GM18505 (cell line): ENCODE measurements around the gene OR2V1.
"Not testable (repeated sequence)": the region's sequence is repeated elsewhere in the genome, so short reads cannot be mapped to it uniquely, and the experiment has no call there.

Experiments
- ATAC-seq: cut with Tn5 transposase; IDR thresholded peaks from one replicate; pipeline ENCODE4 v1.9.1; 2021; ENCODE audit not compliant: unreplicated experiment
- POLR2A ChIP-seq: IDR thresholded peaks from 4 replicates; pipeline ENCODE4 v1.6.1; 2011; ENCODE audit warnings: borderline replicate concordance; ENCODE audit not compliant: insufficient read depth, insufficient read length; ENCODE audit errors: extremely low read depth

OR2V1 gene

DNA sequence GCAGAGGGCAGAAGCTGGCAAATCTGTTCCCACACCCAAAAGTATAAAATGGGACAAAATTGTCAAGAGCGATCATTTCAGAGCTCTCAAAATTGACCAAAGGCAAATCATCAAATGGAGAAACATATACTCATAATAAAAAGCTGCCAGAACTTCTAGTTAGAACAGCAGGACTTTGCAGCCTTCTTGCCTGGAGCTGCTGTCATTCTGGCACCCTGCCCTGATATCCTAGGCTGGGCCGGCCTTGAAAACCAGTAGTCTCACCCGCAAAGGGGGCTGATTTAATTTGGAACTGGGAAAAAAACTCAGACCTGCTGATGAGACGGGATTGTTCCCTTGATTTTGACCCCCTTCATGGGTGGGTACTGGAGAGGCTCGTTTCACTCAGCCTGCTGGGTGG is 18.5 kb downstream of the OR2V1 start:
- no peak for ATAC-seq
- TF ChIP-seq POLR2A: no peak

DNA sequence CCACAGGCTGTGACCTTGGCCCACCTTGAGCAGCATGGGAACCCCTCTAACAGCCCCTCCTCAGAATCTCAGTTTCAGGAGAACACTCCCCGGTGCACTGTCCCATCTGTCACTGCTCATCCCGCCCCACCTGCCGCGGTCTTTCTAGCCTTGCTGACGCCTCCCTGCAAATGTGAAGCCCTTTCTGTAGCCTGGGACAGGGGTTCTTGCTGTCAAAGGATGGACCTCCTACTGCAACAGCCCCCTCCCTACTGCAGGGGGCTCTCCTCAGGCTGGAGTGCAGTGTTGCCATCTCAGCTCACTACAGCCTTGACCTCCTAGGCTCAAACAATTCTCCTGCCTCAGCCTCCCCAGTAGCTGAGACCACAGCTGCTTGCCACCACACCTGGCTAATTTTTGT is 20.0 kb downstream of the OR2V1 start:
- no peak for ATAC-seq
- TF ChIP-seq POLR2A: no peak

DNA sequence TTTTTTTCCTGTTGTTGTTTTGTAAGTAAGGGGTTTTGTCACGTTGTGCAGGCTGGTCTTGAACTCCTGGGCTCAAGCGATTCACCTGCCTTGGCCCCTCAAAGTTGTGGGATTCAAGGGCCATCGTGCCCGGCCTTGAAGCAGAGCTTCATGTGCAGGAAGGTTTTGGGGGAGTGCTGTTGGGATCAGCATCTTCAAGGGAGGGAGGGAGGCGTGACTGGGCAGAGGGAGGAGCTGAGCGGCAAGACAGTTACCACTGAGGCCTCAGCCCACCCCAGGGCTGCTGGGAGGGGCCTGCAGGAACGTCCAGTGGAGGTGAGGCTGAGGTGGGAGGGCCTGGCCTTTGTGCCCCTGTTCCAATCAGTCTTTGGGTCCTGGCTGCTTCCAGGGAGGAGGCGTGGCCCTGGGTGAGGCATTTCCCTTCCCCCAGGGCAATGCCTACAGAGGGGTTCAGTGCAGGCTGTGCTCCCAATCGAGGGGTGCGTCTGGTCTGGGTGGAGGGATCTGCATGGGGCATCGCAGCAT is 21.4 kb downstream of the OR2V1 start:
- ATAC-seq: no peak
- TF ChIP-seq POLR2A: no peak

DNA sequence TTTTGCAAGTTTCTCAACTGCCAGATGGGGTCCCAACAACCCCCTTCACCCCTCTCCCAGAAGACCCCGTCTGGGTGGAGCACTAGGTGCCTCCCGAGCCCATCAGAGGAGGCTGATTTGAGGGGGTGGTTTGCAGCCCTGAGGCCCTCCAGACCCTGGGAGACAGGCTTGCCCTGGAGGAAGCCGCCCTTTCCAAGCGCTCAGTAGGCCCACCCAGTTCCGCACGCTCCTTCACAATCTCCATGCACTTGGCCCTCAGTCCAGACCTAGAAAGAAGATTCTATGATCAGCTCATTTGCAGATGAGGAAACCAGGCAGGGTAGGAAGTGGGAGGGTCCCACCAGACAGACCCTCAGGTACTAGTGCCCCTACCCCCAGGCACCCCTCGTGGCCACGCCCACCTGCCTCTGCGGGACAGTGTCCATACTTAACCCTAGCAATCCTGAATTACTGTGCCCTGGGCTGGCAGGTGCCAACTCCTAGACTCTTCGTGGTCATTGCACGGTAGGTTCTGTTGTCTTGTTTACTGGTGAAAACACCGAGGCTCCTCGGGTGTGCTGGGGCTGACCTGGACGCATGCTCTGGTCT is 22.3 kb downstream of the OR2V1 start:
- TF ChIP-seq POLR2A: no peak
- ATAC-seq: no peak

DNA sequence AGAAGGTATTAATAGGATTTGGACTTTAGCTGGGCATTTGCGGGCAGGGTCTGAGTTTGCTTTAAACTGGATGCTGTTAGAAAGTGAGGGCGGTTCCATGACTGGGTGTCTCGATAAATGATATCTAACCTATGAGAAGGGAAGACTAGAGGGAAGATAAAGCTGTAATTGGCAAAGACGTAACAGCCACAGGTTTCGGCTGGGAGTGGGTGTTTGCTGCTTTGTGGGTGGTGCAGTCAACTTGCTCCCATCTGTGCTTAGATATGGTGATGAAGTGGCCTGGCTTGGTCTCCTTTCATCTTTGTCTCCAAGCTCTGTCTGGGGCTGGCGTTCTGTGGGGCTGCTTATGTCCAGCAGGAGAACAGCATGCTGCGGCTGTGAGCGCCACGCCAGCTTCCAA is 23.3 kb downstream of the OR2V1 start:
- ATAC-seq: no peak
- no peak for TF ChIP-seq POLR2A

DNA sequence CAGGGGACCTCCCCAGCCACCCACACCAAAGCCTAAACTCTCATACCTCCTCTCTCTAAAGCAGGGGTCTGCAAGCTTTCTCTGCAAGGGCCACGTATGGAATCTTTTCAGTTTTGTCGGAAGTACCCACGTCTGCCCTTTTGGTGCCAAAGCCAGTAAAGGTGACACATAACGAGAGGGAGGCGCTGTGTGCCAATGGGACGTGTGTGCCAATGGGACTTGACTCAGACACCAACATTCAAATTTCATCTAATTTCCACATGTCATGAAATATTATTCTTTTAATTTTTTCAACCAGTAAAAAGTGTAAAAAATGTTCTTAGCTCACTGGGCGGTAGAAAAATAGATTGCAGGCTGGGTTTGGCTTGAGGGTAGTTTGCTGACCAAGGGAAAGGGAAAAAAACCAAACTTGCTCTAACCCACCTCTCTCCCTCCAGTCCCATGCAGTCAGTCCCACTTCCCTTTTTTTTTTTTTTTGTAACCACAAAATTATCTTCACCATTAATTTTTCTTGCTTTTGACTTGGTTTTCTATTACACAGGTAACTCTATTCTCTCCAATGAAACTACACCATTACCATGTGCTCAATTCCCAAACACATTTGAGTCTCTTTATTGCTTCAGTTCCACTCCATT is 25.5 kb downstream of the OR2V1 start:
- no peak for TF ChIP-seq POLR2A
- ATAC-seq: no peak

DNA sequence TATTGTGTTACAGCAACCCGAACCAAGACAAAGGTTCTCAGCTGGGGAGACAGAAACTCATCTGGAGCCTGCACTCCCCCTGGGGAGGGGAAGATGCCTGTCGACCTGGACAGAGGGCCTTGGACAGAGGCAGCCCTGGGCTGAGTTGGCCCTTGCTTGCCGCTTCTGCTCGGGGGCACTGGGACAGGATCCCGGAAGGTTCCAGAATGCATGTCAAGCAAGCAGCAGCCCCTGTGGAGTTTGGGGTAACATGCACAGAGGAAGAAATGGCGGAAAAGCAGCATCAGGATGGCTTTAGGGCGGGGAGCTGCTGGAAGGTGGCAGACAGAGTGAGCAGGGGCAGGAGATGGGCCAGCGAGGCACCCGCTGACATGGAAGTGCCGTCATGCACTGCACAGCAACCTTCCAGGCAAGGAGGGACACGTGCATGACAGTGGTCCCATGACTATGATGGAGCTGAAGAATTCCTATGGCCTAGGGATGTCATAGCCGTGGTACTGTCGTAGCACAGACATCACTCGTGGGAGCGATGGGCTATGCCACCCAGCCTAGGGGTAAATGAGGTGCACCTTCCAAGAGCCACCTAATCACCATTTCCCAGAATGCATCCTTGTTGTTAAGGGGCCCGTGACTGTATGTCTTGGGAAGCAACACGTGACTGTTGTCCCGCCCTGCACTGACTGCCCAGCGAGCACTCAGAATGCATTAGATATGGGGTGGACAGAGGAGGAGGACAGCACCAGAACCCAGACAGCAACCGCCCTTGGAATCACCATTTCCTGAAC is 26.2 kb downstream of the OR2V1 start:
- not testable (repeated sequence) for ATAC-seq

DNA sequence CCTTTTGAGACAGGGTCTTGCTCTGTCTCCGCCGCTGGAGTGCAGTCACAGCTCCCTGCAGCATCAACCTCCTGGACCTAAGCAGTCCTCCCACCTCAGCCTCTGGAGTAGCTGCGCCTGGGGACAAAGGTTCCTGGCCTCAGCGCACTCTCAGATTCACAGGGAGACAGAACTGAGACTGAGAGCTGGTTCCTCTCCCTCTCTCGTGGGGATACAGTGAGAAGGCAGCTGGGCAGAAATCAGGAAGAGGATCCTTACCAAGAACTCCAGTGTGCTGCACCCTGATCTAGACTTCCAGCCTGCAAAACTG is 26.8 kb downstream of the OR2V1 start:
- ATAC-seq: not testable (repeated sequence)

DNA sequence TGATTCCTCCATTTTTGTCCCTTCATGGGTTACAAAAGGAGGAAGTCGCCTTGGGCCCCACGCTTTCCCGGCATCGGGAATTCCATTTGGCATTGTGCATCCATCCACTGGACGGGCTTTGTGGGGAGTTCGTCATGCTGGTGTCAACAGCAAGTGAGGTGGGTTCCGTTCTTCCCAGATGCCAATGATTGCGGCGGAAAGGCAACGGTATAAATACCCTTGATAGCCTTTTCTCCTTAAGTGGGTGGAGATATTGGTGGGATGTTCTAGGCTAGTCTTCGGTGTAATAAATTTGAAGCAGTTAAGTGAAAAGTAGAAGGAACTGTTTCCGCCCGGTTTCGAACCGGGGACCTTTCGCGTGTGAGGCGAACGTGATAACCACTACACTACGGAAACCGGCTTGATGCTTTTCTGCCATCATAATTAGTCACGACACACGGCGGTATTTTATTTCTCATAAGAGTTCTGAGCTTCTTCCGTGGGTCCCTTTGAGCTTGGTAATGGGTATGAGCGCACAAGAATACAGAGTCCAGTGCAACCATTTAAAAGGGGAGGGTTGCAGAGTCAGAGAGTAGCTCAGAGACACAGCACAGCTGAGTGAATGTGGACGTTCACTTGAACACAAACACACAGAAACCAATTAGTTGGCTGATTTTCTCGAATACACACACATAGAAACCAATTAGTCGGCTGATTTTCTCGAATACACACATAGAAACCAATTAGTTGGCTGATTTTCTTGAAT is 28.9 kb downstream of the OR2V1 start:
- ATAC-seq: not testable (repeated sequence)

DNA sequence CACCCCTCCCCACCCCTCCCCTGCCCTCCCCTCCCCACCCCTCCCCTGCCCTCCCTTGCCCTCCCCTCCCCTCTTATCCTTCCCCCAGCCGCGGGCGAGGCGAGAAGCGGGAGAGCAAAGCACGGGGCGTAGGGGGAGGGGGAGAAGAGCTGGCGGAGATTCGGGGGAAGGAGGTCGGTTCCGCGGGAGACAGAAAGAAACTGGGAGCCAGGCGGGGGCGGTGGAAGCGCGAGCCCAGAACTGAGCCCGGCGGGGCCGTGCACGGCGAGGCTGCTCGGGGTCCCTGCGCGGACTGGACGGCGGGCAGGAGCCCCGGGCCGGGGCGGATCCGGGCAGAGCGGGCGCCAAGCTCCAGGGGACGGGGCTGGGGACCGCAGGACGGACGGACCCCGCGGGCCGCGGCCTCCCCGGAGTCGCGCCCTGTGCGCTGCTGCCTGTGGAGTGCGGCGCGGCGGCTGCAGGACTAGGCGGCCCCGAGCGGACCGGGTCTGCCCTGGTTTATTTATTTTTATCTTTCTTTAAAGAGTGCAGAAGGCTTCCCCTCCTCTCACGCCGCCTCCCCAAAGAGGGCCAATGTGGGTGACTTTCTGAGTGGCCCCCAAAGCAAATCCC is 29.8 kb downstream of the OR2V1 start:
- ATAC-seq: not testable (repeated sequence)

DNA sequence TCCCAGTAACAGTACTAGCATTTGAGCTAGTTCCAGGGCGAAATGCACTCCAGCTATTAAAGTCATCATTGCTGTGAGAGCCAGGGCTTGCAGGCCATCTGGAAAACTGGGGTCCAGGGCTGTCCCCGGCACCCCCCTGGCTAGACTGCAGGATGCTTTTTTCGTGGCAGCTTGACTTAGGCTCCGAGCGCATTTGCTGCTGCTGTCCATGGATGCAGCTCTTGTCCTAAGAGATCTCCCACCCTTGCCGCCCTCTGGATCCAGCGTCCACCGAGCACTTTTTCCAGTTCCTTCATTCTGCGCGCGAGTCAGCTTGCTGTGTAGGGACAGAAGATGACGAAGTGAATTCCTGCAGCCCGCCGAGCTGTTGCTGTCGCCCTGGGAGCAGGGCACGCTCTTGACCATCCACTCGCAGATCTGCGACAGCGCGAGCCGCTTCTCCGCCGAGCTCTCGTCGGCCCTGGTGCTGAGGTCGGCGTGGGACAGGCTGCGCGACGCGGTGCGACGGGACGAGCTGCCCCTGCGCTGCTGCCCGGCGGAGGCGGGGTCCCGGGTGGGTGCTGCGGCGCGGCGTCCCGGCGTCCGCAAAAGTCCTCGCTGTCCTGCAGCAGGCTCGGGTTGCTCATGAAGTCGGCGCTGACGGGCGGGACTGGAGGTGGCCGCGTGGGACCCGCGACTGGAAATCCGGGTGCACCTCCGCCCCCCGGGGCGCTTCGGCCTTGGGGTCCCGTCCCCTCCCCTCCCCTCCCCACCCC is 30.7 kb downstream of the OR2V1 start:
- no peak for TF ChIP-seq POLR2A

DNA sequence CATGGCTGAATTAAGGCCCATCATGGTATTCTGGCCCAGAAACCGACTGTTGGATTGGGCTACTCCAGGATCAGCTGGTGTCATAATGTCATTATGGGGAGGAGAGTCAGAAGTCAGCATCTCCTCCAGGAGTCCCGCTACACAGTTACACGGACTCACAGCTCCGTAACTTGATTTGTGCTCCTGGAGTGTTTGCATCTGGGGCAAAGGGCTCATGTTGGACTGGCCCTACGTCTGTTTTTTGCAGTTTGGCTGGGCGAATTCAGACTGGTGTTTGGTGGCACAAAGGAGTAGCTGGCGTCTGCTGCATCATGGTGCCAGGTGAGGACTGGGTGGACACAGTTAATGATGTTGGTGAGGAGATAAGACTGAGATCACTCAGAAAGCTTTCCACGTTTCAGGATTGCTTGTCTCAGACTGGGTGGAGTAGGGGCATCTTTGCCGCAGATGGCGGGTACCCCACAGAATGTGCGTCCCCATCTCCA is 31.3 kb downstream of the OR2V1 start:
- no peak for TF ChIP-seq POLR2A
- ATAC-seq: no peak

More for the DNA sequence above, 30.7 kb downstream of the OR2V1 start:
- ATAC-seq: no peak

DNA sequence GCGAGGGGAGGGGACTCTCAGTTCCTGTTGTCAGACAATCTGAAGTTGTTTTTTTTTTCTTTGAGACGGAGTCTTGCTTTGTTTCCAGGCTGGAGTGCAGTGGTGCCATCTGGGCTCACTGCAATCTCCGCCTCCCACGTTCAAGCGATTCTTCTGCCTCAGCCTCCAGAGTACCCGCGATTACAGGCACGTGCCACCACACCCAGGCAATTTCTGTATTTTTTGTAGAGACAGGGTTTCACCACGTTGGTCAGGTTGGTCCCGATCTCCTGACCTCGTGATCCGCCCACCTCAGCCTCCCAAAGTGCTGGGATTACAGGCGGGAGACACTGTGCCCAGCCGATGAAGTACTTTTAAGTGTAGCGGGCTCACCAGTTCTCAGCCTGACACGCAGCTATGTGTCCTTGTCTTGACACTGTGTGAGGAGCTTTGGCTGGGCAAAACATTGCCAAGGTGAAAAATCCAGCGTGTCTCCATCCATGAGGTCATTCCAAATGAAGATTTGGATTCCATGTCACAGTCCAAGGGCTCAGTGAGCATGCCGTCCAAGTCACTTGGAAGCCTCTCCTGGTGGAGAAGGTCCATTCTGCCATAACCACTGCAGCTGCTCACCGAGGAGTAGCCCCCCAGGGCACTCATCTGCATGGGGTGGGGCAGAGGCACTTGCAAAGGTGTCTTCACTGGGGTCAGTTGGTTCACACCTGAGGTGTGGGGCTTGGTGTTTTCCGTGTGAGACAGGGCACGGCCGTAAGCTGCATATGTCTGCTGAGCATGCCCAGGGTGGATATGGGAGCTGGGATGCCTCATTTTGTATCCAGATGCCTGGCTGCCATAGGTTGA is 32.0 kb downstream of the OR2V1 start:
- TF ChIP-seq POLR2A: no peak
- ATAC-seq: no peak

DNA sequence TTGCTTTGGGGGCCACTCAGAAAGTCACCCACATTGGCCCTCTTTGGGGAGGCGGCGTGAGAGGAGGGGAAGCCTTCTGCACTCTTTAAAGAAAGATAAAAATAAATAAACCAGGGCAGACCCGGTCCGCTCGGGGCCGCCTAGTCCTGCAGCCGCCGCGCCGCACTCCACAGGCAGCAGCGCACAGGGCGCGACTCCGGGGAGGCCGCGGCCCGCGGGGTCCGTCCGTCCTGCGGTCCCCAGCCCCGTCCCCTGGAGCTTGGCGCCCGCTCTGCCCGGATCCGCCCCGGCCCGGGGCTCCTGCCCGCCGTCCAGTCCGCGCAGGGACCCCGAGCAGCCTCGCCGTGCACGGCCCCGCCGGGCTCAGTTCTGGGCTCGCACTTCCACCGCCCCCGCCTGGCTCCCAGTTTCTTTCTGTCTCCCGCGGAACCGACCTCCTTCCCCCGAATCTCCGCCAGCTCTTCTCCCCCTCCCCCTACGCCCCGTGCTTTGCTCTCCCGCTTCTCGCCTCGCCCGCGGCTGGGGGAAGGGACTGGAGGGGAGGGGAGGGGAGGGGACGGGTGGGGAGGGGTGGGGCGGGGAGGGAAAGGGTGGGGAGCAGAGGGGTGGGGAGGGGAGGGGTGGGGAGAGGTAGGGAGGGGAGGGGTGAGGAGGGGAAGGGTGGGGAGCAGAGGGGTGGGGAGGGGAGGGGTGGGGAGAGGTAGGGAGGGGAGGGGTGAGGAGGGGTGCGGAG is 33.0 kb downstream of the OR2V1 start:
- not testable (repeated sequence) for ATAC-seq

DNA sequence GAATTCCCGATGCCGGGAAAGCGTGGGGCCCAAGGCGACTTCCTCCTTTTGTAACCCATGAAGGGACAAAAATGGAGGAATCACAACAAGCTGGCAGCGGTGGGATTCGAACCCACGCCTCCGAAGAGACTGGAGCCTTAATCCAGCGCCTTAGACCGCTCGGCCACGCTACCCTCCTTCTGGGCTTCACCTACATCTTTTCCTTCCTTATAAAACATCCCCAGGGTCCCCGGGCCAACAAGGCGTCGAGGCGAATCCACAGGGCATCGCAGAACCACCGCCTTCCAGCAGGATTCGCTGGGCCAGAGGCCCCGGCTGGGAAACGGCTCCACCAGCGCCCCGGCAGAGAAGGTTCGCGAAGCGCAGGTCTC is 33.6 kb downstream of the OR2V1 start:
- ATAC-seq: not testable (repeated sequence)

DNA sequence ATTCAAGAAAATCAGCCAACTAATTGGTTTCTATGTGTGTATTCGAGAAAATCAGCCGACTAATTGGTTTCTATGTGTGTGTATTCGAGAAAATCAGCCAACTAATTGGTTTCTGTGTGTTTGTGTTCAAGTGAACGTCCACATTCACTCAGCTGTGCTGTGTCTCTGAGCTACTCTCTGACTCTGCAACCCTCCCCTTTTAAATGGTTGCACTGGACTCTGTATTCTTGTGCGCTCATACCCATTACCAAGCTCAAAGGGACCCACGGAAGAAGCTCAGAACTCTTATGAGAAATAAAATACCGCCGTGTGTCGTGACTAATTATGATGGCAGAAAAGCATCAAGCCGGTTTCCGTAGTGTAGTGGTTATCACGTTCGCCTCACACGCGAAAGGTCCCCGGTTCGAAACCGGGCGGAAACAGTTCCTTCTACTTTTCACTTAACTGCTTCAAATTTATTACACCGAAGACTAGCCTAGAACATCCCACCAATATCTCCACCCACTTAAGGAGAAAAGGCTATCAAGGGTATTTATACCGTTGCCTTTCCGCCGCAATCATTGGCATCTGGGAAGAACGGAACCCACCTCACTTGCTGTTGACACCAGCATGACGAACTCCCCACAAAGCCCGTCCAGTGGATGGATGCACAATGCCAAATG is 34.1 kb downstream of the OR2V1 start:
- ATAC-seq: not testable (repeated sequence)

DNA sequence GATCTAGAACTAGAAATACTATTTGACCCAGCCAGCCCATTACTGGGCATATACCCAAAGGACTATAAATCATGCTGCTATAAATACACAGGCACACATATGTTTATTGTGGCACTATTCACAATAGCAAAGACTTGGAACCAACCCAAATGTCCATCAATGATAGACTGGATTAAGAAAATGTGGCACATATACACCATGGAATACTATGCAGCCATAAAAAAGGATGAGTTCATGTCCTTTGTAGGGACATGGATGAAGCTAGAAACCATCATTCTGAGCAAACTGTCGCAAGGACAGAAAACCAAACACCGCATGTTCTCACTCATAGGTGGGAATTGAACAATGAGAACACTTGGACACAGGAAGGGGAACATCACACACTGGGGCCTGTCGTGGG is 35.8 kb downstream of the OR2V1 start:
- not testable (repeated sequence) for ATAC-seq
